Caki2 (cell line): ENCODE results near the gene PLEKHA8. TPM values are rescaled to one million over a fixed set of nuclear protein-coding genes. Genes with fewer than 3 reads are reported as not detected.

Experiments used
- DNase-seq: peaks from one replicate; pipeline ENCODE4 v3.0.0-alpha.2; 2015; ENCODE audit warnings: low read depth
- in situ Hi-C: cut with HindIII; loops from 2 replicates; pipeline ENCODE4 v1.10.0; 2016; ENCODE audit warnings: low sequenced_read_pairs, low pct_unique_long_range_greater_than_20kb, mixed read lengths
- total RNA-seq: library from RNA; depleted of rRNA; stranded (reverse); fragments of >200 nt; shearing (Covaris generic); gene quantifications from 2 replicates; pipeline ENCODE4 v1.2.3, GENCODE V29; 2014; ENCODE audit warnings: low replicate concordance

The PLEKHA8 gene
- total RNA-seq, 1 experiment from 2014 or later: 19.3 TPM

GRCh38 chr7:30019960-30020359 lies 8.3 kb upstream of the PLEKHA8 start:
- DNase-seq: no peak
- in situ Hi-C loops: no loop called here

DNA sequence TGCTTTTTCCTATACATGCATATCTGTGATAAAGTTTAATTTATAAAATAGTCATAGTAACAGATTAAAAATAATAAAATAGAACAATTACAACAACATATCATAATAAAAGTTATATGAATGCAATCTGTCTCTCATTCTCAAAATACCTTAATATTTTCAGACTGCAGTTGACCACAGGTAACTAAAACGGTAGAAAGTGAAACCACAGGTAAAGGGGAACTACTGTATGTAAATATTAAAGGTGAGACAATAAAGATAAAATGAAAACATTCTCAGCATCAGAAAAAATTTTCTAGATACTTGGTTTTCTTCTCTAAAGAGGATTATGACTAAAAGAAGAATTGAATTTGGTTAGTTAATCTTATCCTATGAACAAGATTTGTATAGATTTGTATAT lies 7.7 kb upstream of the PLEKHA8 start:
- in situ Hi-C loops: no loop called here
- DNase-seq: no peak

DNA sequence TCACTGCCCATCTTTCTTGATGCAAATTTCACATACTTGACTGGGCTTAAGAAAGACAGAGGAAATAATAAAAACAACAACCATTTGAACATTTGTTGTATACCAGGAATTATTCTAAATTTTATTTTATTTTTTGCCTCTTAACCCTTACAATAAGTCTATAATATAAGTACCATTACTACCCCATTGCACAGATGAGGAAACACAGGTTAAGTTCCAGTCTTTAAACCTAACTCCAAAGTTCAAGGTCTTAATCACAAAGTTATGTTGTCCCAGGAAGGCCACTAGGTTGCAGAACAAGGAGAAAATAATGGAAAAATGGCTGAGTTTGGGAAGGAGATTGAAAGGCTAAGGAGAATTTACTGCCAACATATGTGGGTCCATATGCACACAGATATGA lies 5.2 kb upstream of the PLEKHA8 start:
- in situ Hi-C loops: no loop called here
- no peak for DNase-seq

DNA sequence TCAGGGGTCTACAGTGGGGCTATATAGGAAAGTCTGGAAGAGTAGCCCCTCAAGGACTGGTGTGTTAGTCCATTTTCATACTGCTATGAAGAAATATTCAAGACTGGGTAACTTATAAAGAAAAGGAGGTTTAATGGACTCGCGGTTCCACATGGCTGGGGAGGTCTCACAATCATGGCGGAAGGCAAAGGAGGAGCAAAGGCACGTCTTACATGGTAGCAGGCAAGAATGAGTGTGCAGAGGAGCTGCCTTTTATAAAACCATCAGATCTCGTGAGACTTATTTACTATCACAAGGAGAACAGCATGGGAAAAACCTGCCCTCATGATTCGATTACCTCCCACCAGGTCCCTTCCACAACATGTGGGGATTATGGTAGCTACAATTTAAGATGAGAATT lies 4.7 kb upstream of the PLEKHA8 start:
- in situ Hi-C loops: no loop called here
- no peak for DNase-seq

GRCh38 chr7:30026229-30027064 lies 1.8 kb upstream of the PLEKHA8 start, which contains the start of gene FKBP14:
Gene FKBP14, minus strand, starts transcription at chr7:30026702. Its CDS starts 194 bp downstream, at chr7:30026508.
- in situ Hi-C loops: no loop called here

DNA sequence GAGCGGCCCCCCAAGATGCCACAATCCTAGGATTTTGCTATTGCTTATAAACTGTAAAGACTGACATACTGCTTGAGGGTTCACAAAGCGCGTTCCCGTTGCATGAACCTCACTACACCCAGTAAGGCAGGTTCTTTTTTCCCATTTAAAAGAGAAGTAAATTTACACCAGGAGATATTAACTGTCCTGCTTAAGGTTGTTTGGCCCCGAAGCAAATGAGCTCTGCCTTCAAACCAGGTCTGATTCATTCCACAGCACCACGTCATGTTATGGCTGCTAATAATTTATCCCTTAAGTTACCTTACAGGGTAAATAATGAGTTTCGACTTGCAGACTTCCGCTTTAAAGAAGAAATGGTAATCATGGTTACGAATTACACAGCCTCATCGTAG lies 1.2 kb upstream of the PLEKHA8 start:
- in situ Hi-C loops: no loop called here
- no peak for DNase-seq

More at GRCh38 chr7:30026229-30027064, 1.8 kb upstream of the PLEKHA8 start, which contains the start of gene FKBP14:
- peak; percentile 96 for DNase-seq

GRCh38 chr7:30027740-30028215 lies 434 bp upstream of the PLEKHA8 start:
- in situ Hi-C loops: no loop called here
- DNase-seq: no peak

- in situ Hi-C loops: no loop called here
- peak; percentile 53 for DNase-seq
Observed at GRCh38 chr7:30028749-30029635, 780 bp downstream of the PLEKHA8 start.

- peak; percentile 50 for DNase-seq
- in situ Hi-C loops: no loop called here
Observed at GRCh38 chr7:30029696-30030095, 1.5 kb downstream of the PLEKHA8 start.

DNA sequence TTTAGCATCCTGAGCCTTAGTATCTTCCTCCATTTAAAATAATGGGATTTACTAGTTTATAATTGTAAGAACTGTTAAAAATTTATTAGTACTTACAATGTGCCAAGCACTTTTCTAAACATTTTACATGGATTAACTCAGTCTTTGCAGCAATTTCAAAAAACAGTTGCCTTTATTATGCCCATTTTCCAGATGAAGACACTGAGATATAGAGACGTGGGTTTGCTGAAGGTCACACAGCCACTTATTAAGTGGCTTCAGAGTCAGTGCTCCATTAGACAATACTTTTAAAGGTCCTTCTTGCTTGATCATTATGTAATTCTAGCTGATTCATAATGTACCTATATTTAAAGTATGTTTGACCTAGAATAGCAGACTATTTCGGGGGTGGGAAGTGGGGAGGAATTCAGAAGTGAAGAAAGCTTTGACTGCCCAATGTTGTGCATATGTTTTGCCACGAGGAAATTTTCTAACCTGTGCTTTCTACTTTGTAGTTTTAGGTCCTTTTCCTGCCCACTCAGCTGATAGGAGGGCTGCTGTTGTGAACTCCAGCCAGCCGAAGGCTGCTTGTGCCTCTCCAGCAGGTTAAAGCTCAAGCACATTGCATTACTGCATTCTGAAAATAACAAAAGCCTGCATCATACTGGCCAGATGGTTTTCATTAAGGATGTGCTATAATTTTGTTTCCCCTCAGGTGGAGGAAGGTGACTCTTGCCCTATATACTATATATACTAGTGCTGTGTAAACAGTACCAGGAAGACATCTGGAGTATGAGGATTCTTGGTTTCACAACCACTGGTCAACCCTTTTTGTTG lies 4.3 kb downstream of the PLEKHA8 start:
- no peak for DNase-seq
- in situ Hi-C loops: no loop called here

GRCh38 chr7:30034501-30034900 lies 6.3 kb downstream of the PLEKHA8 start:
- in situ Hi-C loops: no loop called here
- DNase-seq: no peak

- in situ Hi-C loops: no loop called here
- DNase-seq: no peak
Observed at GRCh38 chr7:30036220-30036619, 8.0 kb downstream of the PLEKHA8 start.

DNA sequence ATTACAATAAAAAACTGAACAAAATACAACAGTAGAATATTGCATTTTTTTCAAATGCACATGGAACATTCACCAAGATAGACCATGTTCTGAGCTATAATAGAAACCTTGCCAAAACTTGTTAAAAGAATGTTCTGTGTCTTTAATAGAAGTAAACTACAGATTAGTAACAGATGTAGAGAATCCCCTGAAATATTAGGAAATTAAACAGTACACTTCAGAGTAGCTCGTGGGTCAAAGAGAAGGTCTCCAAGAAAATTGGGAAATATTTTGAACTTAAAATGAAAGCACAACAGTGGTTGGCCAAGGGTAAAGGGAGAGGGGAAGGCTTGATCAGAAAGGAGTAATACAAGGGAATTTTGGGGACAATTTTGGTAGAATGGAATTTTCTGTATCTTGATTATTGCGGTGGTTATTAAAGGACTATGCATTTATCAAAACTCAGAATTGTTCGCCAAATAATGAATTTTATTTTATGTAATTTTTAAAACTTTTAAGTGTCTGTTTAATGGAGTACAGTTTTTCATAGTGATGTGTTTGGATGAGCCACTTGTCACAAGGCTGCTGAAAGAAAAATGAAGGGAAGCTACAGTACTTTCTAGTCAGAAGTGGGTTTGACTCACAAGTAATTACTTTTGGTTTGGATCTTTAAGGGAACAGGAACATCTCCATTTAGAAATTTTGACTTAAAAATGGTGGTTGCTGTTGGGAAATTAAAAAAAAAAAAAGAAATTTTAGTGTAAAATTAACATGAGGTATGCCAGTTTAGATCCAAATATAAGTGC lies 10.2 kb downstream of the PLEKHA8 start:
- no peak for DNase-seq
- in situ Hi-C loops: no loop called here

- no peak for DNase-seq
- in situ Hi-C loops: no loop called here
Observed at GRCh38 chr7:30040938-30041337, 12.7 kb downstream of the PLEKHA8 start.

- DNase-seq: no peak
- in situ Hi-C loops: no loop called here
Observed at GRCh38 chr7:30041526-30042269, 13.5 kb downstream of the PLEKHA8 start.

GRCh38 chr7:30046127-30046770 lies 18.0 kb downstream of the PLEKHA8 start:
- in situ Hi-C loops: no loop called here
- no peak for DNase-seq
